B cell (primary cell): Measurements from ENCODE around the gene IPCEF1.

Experiments used
- CTCF ChIP-seq: fragments of 200-600 bp; IDR thresholded peaks from one replicate; pipeline ENCODE4 v1.8.0; 2022; ENCODE audit warnings: antibody characterized with exemption, mild to moderate bottlenecking
- EZH2 ChIP-seq: IDR thresholded peaks from 2 replicates; pipeline ENCODE4 v1.6.1; 2012; ENCODE audit warnings: borderline replicate concordance, low read depth, mild to moderate bottlenecking, moderate library complexity, low read length; ENCODE audit not compliant: insufficient read depth, poor library complexity, severe bottlenecking

- TF ChIP-seq CTCF (peak; percentile 34), EZH2 (no peak)
Observed at GRCh38 chr6:154156135-154156896, 200.3 kb downstream of the IPCEF1 start.
